GM12873 (cell line): ENCODE measurements around the gene YDJC.

Experiments used
- TF ChIP-seq, protein P1 (sequence below): IDR thresholded peaks from 2 replicates; pipeline ENCODE4 v1.5.1; 2012; ENCODE audit warnings: low read depth, mild to moderate bottlenecking, moderate library complexity, low read length, control low read depth; ENCODE audit not compliant: insufficient read depth; ENCODE audit errors: missing control alignments

Gene YDJC

GRCh38 chr22:21639359-21639758, 9.5 kb upstream of the YDJC start:
- TF ChIP-seq, protein P1, sequence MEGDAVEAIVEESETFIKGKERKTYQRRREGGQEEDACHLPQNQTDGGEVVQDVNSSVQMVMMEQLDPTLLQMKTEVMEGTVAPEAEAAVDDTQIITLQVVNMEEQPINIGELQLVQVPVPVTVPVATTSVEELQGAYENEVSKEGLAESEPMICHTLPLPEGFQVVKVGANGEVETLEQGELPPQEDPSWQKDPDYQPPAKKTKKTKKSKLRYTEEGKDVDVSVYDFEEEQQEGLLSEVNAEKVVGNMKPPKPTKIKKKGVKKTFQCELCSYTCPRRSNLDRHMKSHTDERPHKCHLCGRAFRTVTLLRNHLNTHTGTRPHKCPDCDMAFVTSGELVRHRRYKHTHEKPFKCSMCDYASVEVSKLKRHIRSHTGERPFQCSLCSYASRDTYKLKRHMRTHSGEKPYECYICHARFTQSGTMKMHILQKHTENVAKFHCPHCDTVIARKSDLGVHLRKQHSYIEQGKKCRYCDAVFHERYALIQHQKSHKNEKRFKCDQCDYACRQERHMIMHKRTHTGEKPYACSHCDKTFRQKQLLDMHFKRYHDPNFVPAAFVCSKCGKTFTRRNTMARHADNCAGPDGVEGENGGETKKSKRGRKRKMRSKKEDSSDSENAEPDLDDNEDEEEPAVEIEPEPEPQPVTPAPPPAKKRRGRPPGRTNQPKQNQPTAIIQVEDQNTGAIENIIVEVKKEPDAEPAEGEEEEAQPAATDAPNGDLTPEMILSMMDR: no peak

- TF ChIP-seq, protein P1: no peak
These were observed 6.9 kb upstream of the YDJC start for GRCh38 chr22:21636629-21637218.

- TF ChIP-seq, protein P1: no peak
These were observed 6.1 kb upstream of the YDJC start for GRCh38 chr22:21635771-21636510.

GRCh38 chr22:21634844-21635243, 5.0 kb upstream of the YDJC start:
- TF ChIP-seq, protein P1: no peak

- TF ChIP-seq, protein P1: no peak
These were observed 4.3 kb upstream of the YDJC start for GRCh38 chr22:21634081-21634480.

- TF ChIP-seq, protein P1: no peak
These were observed 3.7 kb upstream of the YDJC start for GRCh38 chr22:21633481-21633880.

DNA sequence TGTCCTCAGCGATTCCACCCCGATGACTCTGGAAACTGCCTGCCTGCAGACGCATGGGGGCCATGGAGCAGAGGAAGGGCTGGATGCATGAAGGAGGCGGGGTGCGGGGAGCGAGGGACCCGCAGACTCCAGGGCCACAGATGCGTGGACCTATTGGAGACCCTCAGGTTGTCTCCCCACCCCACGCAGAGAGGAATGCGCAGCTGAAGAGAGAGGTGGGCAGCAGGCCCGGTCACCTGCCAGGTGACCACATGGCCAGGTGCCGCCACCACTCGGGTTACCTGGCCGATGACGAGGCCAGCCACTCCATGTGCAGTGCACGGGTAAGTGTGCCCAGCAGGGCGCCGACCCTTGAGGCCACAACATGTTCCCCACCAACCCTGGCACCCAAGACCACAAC, 3.1 kb upstream of the YDJC start:
- TF ChIP-seq, protein P1: no peak
